ENCODE results near the gene PAAF1. TPM values are rescaled to one million over a fixed set of nuclear protein-coding genes. Genes with fewer than 3 reads are reported as not detected.

PAAF1 gene
- total RNA-seq, 1 donor: 5.4 TPM

- no peak overlapping the region for H2AFZ ChIP-seq (ENCODE audit: low read length)
- no peaks in the 10 kb centered on the region for H3K79me2 ChIP-seq (ENCODE audit: insufficient read depth, low read length)
- H4K20me1 ChIP-seq (ENCODE audit: insufficient read depth, low read length): no peaks in the 10 kb centered on the region
- H3K27me3 ChIP-seq (ENCODE audit: insufficient read depth, low read length): no peaks in the 10 kb centered on the region
- no peak overlapping the region for H3K4me3 ChIP-seq (ENCODE audit: insufficient read depth, low read length)
- no peak for DNase-seq (ENCODE audit: insufficient read length, low spot score, missing footprints)
- H3K36me3 ChIP-seq (ENCODE audit: insufficient read depth, low read length): no peaks in the 10 kb centered on the region
- no peak overlapping the region for H3K4me2 ChIP-seq (ENCODE audit: insufficient read depth, low read length)
- no peaks in the 10 kb centered on the region for H3K4me1 ChIP-seq (ENCODE audit: insufficient read depth, low read length)
- H3K27ac ChIP-seq (ENCODE audit: low read depth, low read length): no peak overlapping the region
- TF ChIP-seq CTCF (IDR thresholded peaks at IDR 0.05; ENCODE audit: extremely low read depth, low read depth, low read length): no peak
- H3K9me3 ChIP-seq (ENCODE audit: low read depth, low read length): peaks cover 3% of the 10 kb centered on the region
These were observed 73.1 kb downstream of the PAAF1 start for GRCh38 chr11:73949912-73950311.

DNA sequence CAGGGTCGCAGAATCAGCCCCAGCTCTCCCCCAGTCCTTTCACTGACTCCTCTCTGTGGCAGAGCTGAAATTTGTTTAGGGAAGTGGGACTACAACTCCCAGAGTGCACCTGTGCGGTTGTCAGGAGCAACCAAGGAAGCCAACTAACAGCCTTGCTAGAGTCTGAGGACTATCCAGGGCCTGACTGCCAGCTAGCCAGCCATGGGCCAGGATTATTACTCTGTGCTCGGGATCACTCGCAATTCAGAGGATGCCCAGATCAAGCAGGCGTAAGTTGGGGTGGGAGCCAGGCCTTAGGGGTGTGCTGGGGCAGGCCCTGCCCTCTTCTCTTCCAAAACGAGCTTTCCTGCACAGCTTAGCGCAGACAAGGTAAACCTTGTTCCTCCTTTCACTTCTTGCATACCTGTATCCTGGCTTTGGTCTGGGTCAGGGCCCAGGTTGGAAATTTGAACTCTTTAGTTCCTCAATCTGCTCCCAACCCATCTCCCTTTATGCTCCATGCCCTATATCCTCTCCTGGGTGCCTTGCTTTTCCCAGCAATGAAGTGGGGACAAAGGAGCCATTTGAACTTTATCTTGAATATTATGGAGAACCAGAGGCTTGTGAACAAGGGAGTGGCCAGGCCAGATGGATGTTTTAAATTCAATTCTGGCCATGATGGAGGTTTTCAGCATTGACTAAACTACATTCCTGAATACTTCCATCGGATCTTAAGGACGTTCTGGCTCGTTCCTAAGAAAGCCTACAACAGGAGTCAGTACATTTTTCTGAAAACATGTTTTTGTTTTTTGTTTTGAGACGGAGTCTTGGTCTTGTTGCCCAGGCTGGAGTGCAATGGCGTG, 74.3 kb downstream of the PAAF1 start, which contains the start of gene DNAJB13:
DNAJB13 (plus strand) TSS at position 158 of the 842 bp plus-strand sequence; CDS start at position 202, 44 bp downstream.
- TF ChIP-seq CTCF (IDR thresholded peaks at IDR 0.05; ENCODE audit: extremely low read depth, low read depth, low read length): no peak
- peaks cover 2% of the 10 kb centered on the region for H3K4me1 ChIP-seq (ENCODE audit: insufficient read depth, low read length)
- H3K4me2 ChIP-seq (ENCODE audit: insufficient read depth, low read length): no peak within 1 kb of the TSS
- no peaks in the 10 kb centered on the region for H3K36me3 ChIP-seq (ENCODE audit: insufficient read depth, low read length)
- no peak within 1 kb of the TSS for H3K27ac ChIP-seq (ENCODE audit: low read depth, low read length)
- H3K4me3 ChIP-seq (ENCODE audit: insufficient read depth, low read length): no peak within 1 kb of the TSS
- no peaks in the 10 kb centered on the region for H3K79me2 ChIP-seq (ENCODE audit: insufficient read depth, low read length)
- DNase-seq (ENCODE audit: insufficient read length, low spot score, missing footprints): peak; percentile 86
- H2AFZ ChIP-seq (ENCODE audit: low read length): no peak within 1 kb of the TSS
- peaks cover 3% of the 10 kb centered on the region for H3K9me3 ChIP-seq (ENCODE audit: low read depth, low read length)
- H3K27me3 ChIP-seq (ENCODE audit: insufficient read depth, low read length): no peaks in the 10 kb centered on the region
- no peaks in the 10 kb centered on the region for H4K20me1 ChIP-seq (ENCODE audit: insufficient read depth, low read length)

DNA sequence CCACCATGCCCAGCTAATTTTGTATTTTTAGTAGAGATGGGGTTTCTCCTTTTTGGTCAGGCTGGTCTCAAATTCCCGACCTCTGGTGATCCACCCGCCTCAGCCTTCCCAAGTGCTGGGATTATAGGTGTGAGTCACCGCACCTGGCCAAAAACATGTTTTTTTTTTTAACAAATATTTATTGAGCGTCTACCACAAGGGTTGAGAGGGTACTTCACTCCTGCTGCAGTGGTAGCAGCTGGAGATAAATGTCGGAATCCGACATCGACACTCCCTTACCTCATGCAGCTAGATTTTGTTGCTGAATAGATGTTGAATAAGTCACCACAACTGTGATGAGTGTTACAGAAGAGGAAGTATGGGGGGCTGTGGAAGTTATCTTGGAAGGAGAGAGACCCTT, 75.0 kb downstream of the PAAF1 start:
- no peak overlapping the region for H3K27ac ChIP-seq (ENCODE audit: low read depth, low read length)
- peaks cover 5% of the 10 kb centered on the region for H3K4me1 ChIP-seq (ENCODE audit: insufficient read depth, low read length)
- no peak overlapping the region for H3K4me3 ChIP-seq (ENCODE audit: insufficient read depth, low read length)
- no peak overlapping the region for H2AFZ ChIP-seq (ENCODE audit: low read length)
- DNase-seq (ENCODE audit: insufficient read length, low spot score, missing footprints): no peak
- H3K79me2 ChIP-seq (ENCODE audit: insufficient read depth, low read length): no peaks in the 10 kb centered on the region
- no peaks in the 10 kb centered on the region for H4K20me1 ChIP-seq (ENCODE audit: insufficient read depth, low read length)
- H3K27me3 ChIP-seq (ENCODE audit: insufficient read depth, low read length): no peaks in the 10 kb centered on the region
- H3K4me2 ChIP-seq (ENCODE audit: insufficient read depth, low read length): no peak overlapping the region
- H3K36me3 ChIP-seq (ENCODE audit: insufficient read depth, low read length): no peaks in the 10 kb centered on the region
- H3K9me3 ChIP-seq (ENCODE audit: low read depth, low read length): peaks cover under 1% of the 10 kb centered on the region
- TF ChIP-seq CTCF (IDR thresholded peaks at IDR 0.05; ENCODE audit: extremely low read depth, low read depth, low read length): no peak

DNA sequence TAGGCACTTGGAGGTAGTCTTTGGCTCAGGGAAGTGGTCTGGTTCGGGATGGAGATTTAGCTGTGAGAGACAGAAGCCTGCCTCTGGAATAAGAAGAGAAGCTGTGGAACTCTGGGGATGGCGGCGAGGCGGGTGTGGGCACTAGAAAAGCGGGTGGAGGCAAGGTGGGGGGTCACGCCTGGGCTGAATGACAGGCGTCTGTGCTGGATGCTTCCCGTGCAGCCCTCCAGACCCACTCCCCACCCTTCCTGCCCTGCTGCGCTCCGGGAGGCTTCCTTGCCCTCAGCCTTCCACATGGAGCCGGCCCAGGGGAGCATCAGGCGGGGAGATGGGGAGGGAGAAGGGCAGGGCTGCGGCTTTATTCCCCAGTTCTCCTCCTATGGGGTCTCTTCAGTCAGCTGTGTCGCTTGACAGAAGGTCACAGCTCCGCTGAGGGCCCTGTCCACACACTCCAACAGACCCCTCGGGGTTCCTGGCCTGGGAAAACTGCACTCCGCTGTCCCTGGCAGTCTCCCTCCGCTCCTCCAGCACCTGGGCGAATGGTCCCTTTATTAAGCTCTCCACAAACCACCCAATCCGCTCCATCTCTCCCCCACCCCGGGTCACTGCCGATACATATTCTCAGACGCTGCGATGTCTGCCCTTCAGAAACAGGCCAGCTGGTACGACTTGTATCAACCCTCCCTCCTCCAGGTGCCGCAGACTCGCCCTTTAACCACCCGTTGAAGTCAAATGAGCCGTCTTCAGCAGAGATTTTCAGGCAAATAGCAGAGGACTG, 80.3 kb downstream of the PAAF1 start:
- no peak for DNase-seq (ENCODE audit: insufficient read length, low spot score, missing footprints)
- no peaks in the 10 kb centered on the region for H4K20me1 ChIP-seq (ENCODE audit: insufficient read depth, low read length)
- no peak overlapping the region for H3K4me2 ChIP-seq (ENCODE audit: insufficient read depth, low read length)
- H3K27me3 ChIP-seq (ENCODE audit: insufficient read depth, low read length): no peaks in the 10 kb centered on the region
- H3K9me3 ChIP-seq (ENCODE audit: low read depth, low read length): no peaks in the 10 kb centered on the region
- no peaks in the 10 kb centered on the region for H3K36me3 ChIP-seq (ENCODE audit: insufficient read depth, low read length)
- H3K4me1 ChIP-seq (ENCODE audit: insufficient read depth, low read length): peaks cover 11% of the 10 kb centered on the region
- H3K27ac ChIP-seq (ENCODE audit: low read depth, low read length): no peak overlapping the region
- no peak for TF ChIP-seq CTCF (IDR thresholded peaks at IDR 0.05; ENCODE audit: extremely low read depth, low read depth, low read length)
- peak overlapping the region; percentile 41 for H2AFZ ChIP-seq (ENCODE audit: low read length)
- no peak overlapping the region for H3K4me3 ChIP-seq (ENCODE audit: insufficient read depth, low read length)
- H3K79me2 ChIP-seq (ENCODE audit: insufficient read depth, low read length): no peaks in the 10 kb centered on the region

Measured in osteoblast (primary cell).